Transverse colon (tissue), 4 donors: Measurements from ENCODE around the gene IZUMO4.

Source experiments
- POLR2AphosphoS5 ChIP-seq, 3 donors: sonication (generic); formaldehyde crosslinking; IDR thresholded peaks; one replicate each; pipeline ENCODE4 v1.6.1; 2016; ENCODE audit warnings: antibody characterized with exemption in 3 of 3
- TF ChIP-seq, protein P1 (sequence below), 5 experiments: fragments of 200-600 bp in 3 of 5; fragments of 450-650 bp in 2 of 5; sonication (generic) in 3 of 5; IDR thresholded peaks; 1 replicate in 2 of 5; 2 replicates in 3 of 5; pipeline ENCODE4 v1.5.1; 2016 to 2017; ENCODE audit warnings: antibody characterized with exemption in 5 of 5, inconsistent platforms in 3 of 5, mild to moderate bottlenecking in 2 of 5, moderate library complexity in 1 of 5

DNA sequence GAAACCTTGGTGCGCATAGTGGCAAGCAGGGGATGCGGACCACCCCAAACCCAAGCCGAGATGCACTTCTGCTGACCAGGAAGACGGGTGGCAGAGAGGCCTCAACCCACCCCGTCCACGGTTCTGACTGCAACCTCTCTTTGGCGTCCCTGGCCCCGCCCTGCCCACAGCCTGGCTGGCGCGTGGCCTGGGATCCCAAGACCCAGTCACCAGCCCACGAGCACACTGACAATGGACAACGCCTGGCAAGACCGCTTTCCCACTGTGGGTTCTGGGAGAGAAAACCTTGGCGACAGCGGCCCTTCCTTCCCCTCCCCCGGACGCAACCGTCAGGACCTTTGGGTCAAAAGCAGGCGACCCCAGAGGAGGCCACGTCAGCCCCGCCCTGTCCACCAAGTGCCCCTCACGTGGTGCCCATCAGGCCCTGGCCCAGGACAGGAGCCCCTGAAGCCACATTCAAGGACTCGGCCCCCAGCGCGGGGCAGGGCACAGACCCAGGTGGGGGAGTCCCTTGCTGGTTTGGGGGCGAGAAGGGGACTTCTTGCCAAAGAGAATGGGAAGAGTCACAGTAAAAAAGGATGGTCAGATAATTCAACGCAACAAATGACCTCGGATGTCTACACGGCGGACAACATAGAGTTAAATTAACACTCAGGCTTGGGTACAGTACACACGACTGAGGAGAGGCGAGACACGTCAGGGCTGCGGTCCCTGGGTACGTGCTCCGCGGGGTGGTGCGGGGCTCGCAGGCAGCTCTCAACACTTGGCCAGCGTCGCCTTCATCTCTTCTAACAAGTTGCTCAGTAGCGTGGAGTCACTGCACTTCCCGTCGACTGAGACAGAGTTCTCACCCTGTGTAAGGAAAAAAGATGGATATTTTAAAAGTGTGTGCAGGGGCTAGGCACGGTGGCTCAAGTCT is 5.0 kb downstream of the IZUMO4 start:
- TF ChIP-seq, protein P1, sequence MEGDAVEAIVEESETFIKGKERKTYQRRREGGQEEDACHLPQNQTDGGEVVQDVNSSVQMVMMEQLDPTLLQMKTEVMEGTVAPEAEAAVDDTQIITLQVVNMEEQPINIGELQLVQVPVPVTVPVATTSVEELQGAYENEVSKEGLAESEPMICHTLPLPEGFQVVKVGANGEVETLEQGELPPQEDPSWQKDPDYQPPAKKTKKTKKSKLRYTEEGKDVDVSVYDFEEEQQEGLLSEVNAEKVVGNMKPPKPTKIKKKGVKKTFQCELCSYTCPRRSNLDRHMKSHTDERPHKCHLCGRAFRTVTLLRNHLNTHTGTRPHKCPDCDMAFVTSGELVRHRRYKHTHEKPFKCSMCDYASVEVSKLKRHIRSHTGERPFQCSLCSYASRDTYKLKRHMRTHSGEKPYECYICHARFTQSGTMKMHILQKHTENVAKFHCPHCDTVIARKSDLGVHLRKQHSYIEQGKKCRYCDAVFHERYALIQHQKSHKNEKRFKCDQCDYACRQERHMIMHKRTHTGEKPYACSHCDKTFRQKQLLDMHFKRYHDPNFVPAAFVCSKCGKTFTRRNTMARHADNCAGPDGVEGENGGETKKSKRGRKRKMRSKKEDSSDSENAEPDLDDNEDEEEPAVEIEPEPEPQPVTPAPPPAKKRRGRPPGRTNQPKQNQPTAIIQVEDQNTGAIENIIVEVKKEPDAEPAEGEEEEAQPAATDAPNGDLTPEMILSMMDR (IDR thresholded peaks at IDR 0.05): no peak
- TF ChIP-seq POLR2AphosphoS5 (IDR thresholded peaks at IDR 0.05): no peak
